GM12878 (cell line): Measurements from ENCODE around the gene KDM1B.

Experiments used
- CTCF ChIP-seq, 3 experiments: IDR thresholded peaks in 2 of 3; conservative IDR thresholded peaks in 1 of 3; 2 replicates each; pipeline ENCODE4 v1.5.1; 2011; ENCODE audit warnings: low read depth in 3 of 3, low read length in 3 of 3, mild to moderate bottlenecking in 3 of 3, control low read depth in 2 of 3, moderate library complexity in 2 of 3, inconsistent platforms in 1 of 3, mixed read lengths in 1 of 3; ENCODE audit not compliant: control insufficient read depth in 2 of 3, insufficient read depth in 1 of 3; ENCODE audit errors: extremely low read depth in 1 of 3
- ESRRA ChIP-seq: IDR thresholded peaks from 2 replicates; pipeline ENCODE4 v1.6.1; 2012; ENCODE audit warnings: mild to moderate bottlenecking, low read length, improper control_type of control experiment
- HSF1 ChIP-seq: fragments of 150-350 bp; IDR thresholded peaks from 2 replicates; pipeline ENCODE4 v1.6.1; 2014; ENCODE audit warnings: mild to moderate bottlenecking, low read depth, low read length
- MAX ChIP-seq: IDR thresholded peaks from 2 replicates; pipeline ENCODE4 v1.6.1; 2012; ENCODE audit warnings: low read depth, low read length, improper control_type of control experiment
- MTA2 ChIP-seq: fragments of 450-650 bp; IDR thresholded peaks from 2 replicates; pipeline ENCODE4 v1.6.1; 2016; ENCODE audit warnings: low read depth, mild to moderate bottlenecking, moderate library complexity

- TF ChIP-seq ESRRA (no peak), MTA2 (no peak), CTCF (IDR thresholded peaks at IDR 0.05 in 2 of 3, conservative IDR thresholded peaks at IDR 0.05 in 1 of 3; ENCODE audit: control insufficient read depth in 2 of 3, extremely low read depth in 1 of 3, insufficient read depth in 1 of 3, low read depth in 3 of 3, low read length in 3 of 3) (no peak), MAX (no peak), HSF1 (no peak)
Observed at GRCh38 chr6:18171871-18172270, 16.6 kb downstream of the KDM1B start.
